T-helper 17 cell (primary cell): ENCODE results near the gene PRR16. TPM values are rescaled to one million over a fixed set of nuclear protein-coding genes. Genes with fewer than 3 reads are reported as not detected.

ENCODE experiments used
- ATAC-seq: fragments of 150-1000 bp; cut with Tn5 transposase; 2 replicates; pipeline ENCODE4 v1.10.0; 2021; ENCODE audit warnings: mild to moderate bottlenecking, moderate library complexity
- DNase-seq, 3 donors: peaks; one replicate each; pipeline versions ENCODE4 v3.0.0 to v3.0.0-alpha.2; 2020 to 2021
- H3K9me3 ChIP-seq: one replicate; pipeline ENCODE4 v1.7.0; 2013; ENCODE audit warnings: low read length, mild to moderate bottlenecking; ENCODE audit not compliant: control insufficient read depth, poor library complexity, severe bottlenecking
- H3K27ac Mint-ChIP-seq: one replicate; pipeline ENCODE4 v1.8.0; 2022; ENCODE audit warnings: mild to moderate bottlenecking, moderate library complexity, mixed read lengths
- H3K27me3 Mint-ChIP-seq: one replicate; pipeline ENCODE4 v1.8.0; 2022; ENCODE audit warnings: mixed read lengths
- H3K36me3 Mint-ChIP-seq: one replicate; pipeline ENCODE4 v1.8.0; 2022; ENCODE audit warnings: low read depth, mixed read lengths
- H3K4me1 Mint-ChIP-seq: one replicate; pipeline ENCODE4 v1.8.0; 2022; ENCODE audit warnings: mild to moderate bottlenecking, mixed read lengths
- H3K4me3 Mint-ChIP-seq: one replicate; pipeline ENCODE4 v1.8.0; 2022; ENCODE audit warnings: mild to moderate bottlenecking, moderate library complexity, mixed read lengths
- total RNA-seq, 4 donors: library from RNA in 2 of 4; stranded (reverse) in 2 of 4; gene quantifications; one replicate each; pipeline ENCODE4 v1.2.3 and lab custom pipeline; 2022 to 2026

PRR16 gene
- total RNA-seq, 2 donors from 2014 or later = not detected

DNA sequence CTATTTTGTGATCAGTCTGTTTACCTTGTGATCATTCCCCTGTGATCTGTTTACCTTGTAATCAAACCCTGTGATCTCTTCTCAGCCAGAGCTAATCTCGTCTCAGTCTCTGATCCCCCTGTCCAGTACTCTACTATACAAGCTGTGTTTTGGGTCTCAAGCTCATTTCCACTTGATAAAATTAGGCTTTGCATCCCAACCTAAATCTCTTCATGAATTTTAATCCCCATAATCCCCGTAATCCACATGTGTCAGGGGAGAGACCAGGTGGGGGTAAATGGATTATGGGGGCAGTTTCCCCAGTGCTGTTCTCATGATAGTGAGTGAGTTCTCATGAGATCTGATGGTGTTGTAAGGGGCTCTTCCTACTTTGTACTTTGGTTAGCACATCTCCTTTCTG, 157.2 kb downstream of the PRR16 start:
- H3K9me3 ChIP-seq = no peaks in the 10 kb centered on the region
- DNase-seq (no peak), ATAC-seq (no peak)
- Mint-ChIP-seq H3K27ac (no peak overlapping the region), H3K27me3 (no peaks in the 10 kb centered on the region), H3K36me3 (no peaks in the 10 kb centered on the region), H3K4me1 (no peaks in the 10 kb centered on the region), H3K4me3 (no peak overlapping the region)

DNA sequence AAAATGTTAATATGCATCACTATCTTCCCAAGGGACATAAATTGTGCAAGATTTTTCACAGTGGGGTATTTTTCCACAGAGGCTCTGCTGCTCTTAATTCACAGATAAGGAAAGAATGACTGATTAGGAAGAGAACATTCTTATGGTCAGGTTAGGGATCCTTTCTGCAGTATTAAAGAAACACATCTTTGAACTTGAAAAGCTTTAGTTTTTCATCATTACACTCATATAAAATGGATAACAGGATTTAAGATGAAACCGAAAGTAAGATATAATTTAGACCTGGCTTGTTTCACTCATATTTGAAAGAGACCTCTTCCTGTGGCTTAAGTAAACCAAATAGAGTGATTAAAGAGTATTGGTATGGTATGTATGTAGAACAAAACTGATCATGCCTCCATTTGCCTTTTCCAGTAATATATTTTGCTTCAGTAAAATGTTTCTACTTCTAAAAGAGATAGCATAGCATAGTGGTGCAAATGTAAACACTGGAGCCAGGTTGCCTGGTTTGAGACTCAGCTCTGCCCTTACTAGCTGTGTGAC, 160.0 kb downstream of the PRR16 start:
- H3K9me3 ChIP-seq = no peaks in the 10 kb centered on the region
- Mint-ChIP-seq H3K27ac (no peak overlapping the region), H3K4me3 (no peak overlapping the region), H3K27me3 (no peaks in the 10 kb centered on the region), H3K36me3 (no peaks in the 10 kb centered on the region), H3K4me1 (no peaks in the 10 kb centered on the region)
- DNase-seq (no peak), ATAC-seq (no peak)

DNA sequence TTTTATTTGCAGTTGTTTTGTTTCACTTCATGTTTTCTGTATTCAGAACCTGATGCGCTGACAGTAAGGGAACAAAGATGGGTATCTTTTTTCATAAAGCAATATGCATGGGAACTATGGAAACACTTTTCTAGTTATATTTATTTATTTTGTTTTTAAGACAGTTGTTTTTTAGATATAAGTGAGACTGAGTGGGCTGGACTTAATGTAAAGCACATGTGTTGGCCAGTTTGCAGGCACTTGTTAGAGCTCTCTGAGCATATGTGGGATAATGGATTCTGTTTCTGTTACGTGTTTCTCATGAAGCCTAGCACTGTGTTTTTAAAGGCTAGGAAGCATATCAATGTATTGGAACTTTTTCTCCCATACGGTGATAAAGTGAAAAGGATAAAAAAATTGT, 164.1 kb downstream of the PRR16 start:
- H3K4me1 Mint-ChIP-seq = no peaks in the 10 kb centered on the region
- no peaks in the 10 kb centered on the region for H3K9me3 ChIP-seq
- DNase-seq = no peak
- no peak overlapping the region for H3K4me3 Mint-ChIP-seq
- H3K27me3 Mint-ChIP-seq = no peaks in the 10 kb centered on the region
- H3K36me3 Mint-ChIP-seq = no peaks in the 10 kb centered on the region
- no peak overlapping the region for H3K27ac Mint-ChIP-seq
- no peak for ATAC-seq

DNA sequence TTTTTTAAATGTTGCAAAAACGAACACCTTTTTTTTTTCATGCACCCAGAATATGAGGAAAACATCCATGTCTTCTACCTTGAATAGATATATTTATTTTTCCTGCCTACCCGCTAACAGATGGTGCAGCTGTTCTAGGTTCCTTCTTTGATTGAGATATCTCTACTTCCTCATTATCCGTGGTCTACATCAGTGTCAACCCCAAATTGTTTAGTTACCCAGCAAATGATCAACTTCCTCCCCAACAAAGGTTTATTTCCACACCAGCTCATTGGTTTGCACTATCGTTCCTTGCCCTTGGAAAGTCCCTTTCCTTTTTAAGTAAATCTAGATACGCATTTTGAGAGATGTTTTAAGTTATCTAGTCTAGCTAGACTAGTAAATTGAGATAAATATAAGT, 166.4 kb downstream of the PRR16 start:
- Mint-ChIP-seq H3K36me3 (no peaks in the 10 kb centered on the region), H3K4me3 (no peak overlapping the region), H3K27ac (no peak overlapping the region), H3K4me1 (no peaks in the 10 kb centered on the region), H3K27me3 (no peaks in the 10 kb centered on the region)
- ATAC-seq (no peak), DNase-seq (no peak)
- H3K9me3 ChIP-seq = no peaks in the 10 kb centered on the region

DNA sequence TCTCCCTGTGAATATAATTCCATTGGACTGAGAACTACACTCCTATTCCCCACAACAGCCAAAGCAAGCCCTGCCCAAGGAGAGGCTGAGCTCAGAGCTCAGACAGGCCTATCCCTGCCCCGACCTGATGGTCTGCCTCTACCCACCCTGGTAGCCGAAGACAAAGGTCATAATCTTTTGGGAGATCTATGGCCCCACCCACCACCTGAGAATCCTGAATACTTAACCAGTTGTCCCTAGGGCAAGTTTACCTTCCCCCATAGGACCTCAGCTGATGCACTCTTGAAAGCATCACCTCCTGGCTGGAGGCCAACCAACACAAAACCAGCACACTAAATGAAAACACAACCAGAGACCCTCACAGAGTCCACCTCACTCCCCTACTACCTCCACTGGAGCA, 167.5 kb downstream of the PRR16 start:
- no peaks in the 10 kb centered on the region for H3K9me3 ChIP-seq
- DNase-seq = no peak
- Mint-ChIP-seq H3K27ac (no peak overlapping the region), H3K4me1 (no peaks in the 10 kb centered on the region), H3K27me3 (no peaks in the 10 kb centered on the region), H3K36me3 (no peaks in the 10 kb centered on the region), H3K4me3 (no peak overlapping the region)
- no peak for ATAC-seq

DNA sequence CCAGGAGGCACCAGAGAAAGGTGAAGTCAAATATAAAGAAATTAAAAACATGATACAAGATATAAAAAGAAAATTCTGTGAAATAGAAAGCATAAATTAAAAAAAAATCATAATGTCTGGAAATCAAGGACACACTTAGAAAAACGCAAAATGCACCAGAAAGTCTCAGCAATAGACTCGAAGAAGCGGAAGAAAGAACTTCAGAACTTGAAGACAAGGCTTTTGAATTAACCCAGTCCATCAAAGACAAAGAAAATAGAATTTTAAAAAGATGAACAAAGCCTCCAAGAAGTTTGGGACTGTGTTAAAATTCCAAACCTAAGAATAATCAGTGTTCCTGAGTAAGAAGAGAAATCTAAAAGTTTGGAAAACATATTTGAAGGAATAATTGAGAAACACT, 168.3 kb downstream of the PRR16 start:
- H3K36me3 Mint-ChIP-seq = no peaks in the 10 kb centered on the region
- ATAC-seq (no peak), DNase-seq (no peak)
- no peaks in the 10 kb centered on the region for H3K9me3 ChIP-seq
- H3K27ac Mint-ChIP-seq = no peak overlapping the region
- H3K4me1 Mint-ChIP-seq = no peaks in the 10 kb centered on the region
- H3K4me3 Mint-ChIP-seq = no peak overlapping the region
- no peaks in the 10 kb centered on the region for H3K27me3 Mint-ChIP-seq

DNA sequence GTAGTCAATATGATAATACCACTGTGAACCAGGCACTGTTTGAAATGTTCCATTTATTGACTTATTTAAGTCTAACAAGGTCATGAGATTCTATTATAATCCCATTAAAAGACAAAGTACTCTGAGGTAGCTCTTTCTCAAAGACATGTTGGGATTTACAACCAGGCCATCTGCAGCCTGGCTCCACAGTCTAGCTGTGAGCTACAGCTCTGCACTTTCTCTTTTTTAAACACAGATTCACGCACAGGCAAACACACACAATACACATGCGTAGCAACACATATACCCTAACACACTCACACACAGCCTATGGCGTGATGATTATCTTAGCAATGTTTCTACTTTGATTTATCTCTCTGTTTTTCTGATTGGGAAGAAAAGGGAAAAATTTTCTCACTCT, 174.3 kb downstream of the PRR16 start:
- Mint-ChIP-seq H3K4me3 (no peak overlapping the region), H3K27me3 (no peaks in the 10 kb centered on the region), H3K27ac (no peak overlapping the region), H3K36me3 (no peaks in the 10 kb centered on the region), H3K4me1 (no peaks in the 10 kb centered on the region)
- DNase-seq (no peak), ATAC-seq (no peak)
- no peaks in the 10 kb centered on the region for H3K9me3 ChIP-seq

DNA sequence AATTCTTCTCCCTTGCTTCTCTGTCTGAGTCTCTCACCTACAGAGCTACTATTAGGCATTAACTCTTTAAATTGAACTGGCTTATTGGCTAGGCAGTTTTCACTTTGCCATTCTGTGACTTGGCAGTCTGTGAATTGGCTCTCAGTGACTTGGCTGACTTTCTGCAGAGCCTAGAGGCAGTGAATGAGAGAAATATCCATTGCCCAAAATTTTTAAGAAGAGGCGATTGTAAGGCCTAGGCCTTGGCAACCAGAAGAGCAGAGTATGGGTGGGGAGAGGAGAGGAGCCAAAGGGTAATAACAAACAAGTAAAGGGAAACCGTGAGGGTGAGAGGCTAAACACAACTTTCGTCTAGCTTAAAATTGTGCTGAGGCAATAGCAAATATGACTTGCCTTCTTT, 176.7 kb downstream of the PRR16 start:
- DNase-seq = no peak
- Mint-ChIP-seq H3K4me1 (no peaks in the 10 kb centered on the region), H3K27me3 (no peaks in the 10 kb centered on the region), H3K4me3 (no peak overlapping the region), H3K27ac (no peak overlapping the region), H3K36me3 (no peaks in the 10 kb centered on the region)
- ATAC-seq = no peak
- no peaks in the 10 kb centered on the region for H3K9me3 ChIP-seq

DNA sequence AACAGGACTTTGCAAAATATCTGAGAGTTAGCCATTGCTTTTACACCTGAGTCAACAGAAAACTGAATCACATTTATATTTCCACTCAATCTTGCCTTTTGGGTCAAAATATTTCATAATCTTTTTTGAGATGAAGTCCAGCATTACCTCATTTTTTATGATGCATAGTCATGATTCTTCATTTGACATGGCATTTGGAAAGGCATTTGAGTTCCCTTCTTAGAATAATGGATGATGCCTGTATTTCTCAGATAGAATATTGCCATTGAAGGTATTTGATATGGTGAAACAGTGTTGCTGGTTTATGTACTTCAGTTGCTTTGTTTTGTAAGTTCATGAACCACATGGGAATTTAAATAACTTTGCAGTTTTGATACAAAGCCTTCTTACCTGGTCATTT, 180.4 kb downstream of the PRR16 start:
- ATAC-seq (no peak), DNase-seq (no peak)
- no peak overlapping the region for H3K4me3 Mint-ChIP-seq
- no peaks in the 10 kb centered on the region for H3K9me3 ChIP-seq
- H3K36me3 Mint-ChIP-seq = no peaks in the 10 kb centered on the region
- H3K4me1 Mint-ChIP-seq = no peaks in the 10 kb centered on the region
- no peak overlapping the region for H3K27ac Mint-ChIP-seq
- no peaks in the 10 kb centered on the region for H3K27me3 Mint-ChIP-seq

DNA sequence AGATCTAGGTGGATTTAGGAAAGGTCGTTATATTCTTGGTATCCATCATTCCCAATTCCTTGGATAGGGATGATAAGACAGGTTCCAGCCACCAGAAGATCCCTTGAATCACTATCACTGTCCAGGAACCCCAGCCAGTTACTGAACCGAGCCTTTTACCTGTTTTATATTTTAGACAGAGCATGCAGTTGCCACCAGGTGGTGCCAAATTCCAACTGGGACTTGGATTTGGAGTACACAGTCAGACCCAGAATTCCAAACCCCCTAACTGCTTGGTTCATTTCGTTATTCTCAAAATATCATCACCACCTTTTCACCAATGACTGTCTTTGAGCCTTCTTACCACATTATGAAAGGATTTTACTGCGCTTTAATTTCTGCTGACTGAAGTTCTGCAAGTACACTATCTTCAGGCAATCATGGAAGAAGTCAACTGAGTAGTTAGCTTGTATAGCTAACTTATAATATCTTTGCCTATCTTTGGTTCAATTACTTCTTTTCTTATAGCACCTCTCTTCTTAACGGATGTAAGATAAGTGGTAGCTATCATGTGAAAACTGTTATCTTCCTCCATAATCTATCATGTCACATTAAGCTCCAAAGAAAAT, 191.8 kb downstream of the PRR16 start:
- no peak for ATAC-seq
- no peaks in the 10 kb centered on the region for H3K36me3 Mint-ChIP-seq

DNA sequence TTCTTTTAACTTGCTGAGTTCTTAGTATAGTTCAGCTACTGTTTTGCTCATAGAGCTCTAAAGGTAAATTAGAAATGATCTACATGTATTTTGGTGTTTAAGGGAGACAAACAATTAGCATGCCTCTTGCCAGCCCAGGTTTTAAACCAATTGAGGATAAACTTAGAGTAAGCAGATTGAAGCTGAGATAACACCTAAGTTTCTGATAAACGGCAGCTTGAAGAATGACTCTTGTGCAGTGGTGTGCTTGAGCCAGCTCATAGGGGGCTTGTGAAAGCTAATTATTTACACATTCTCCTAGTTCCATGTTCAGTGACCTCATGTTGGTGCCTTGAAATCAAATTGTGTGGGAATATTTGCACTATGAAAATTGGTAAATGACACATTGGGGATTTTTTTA, 193.0 kb downstream of the PRR16 start:
- Mint-ChIP-seq H3K4me1 (no peaks in the 10 kb centered on the region), H3K27ac (no peak overlapping the region), H3K27me3 (no peaks in the 10 kb centered on the region), H3K4me3 (no peak overlapping the region), H3K36me3 (no peaks in the 10 kb centered on the region)
- ATAC-seq (no peak), DNase-seq (no peak)
- no peaks in the 10 kb centered on the region for H3K9me3 ChIP-seq

More for the DNA sequence above, 191.8 kb downstream of the PRR16 start:
- H3K9me3 ChIP-seq = no peaks in the 10 kb centered on the region
- H3K4me1 Mint-ChIP-seq = no peaks in the 10 kb centered on the region
- no peak for DNase-seq
- no peak overlapping the region for H3K27ac Mint-ChIP-seq
- H3K27me3 Mint-ChIP-seq = no peaks in the 10 kb centered on the region
- H3K4me3 Mint-ChIP-seq = no peak overlapping the region

DNA sequence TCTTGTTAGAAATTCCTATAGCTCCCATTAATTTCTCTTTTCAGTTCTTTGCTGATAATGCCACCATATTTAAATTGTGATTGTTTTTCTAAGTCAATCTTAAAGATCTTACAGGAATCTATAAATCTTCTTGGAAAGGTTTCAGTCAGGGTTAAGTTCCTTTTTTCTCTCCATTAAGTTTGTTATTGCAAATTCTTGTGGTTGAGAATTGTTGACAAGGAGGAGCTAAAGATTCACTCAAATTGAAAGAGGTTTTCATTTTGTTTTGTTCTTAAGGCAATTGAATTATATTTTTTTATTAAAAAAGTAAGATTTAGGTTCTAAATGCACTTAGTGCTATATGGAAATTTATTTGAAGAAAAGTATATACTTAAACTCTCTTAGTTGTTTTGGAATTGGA, 213.4 kb downstream of the PRR16 start:
- no peaks in the 10 kb centered on the region for H3K27me3 Mint-ChIP-seq
- no peak overlapping the region for H3K4me3 Mint-ChIP-seq
- H3K27ac Mint-ChIP-seq = no peak overlapping the region
- H3K4me1 Mint-ChIP-seq = no peaks in the 10 kb centered on the region
- no peak for DNase-seq
- ATAC-seq = no peak
- H3K9me3 ChIP-seq = no peaks in the 10 kb centered on the region
- H3K36me3 Mint-ChIP-seq = no peaks in the 10 kb centered on the region

DNA sequence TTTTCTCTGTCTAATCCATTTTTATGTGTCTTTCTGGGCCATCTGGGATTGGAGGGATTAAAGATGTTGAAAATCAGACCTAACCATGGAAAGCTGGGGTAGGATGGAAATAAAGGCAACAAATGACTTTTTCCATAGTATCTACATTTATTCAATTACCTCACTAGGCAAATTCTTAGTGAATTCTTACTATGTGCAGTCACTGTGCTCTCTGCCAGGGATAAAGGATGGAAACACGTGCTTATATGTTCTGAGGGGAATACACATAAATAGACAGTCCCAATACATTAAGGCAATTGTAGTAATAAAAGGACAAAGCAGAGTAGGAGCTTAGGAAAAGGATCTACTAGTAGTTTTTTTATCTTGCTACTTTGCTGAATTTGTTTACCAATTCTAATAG, 214.2 kb downstream of the PRR16 start:
- H3K9me3 ChIP-seq = no peaks in the 10 kb centered on the region
- Mint-ChIP-seq H3K36me3 (no peaks in the 10 kb centered on the region), H3K27me3 (no peaks in the 10 kb centered on the region), H3K27ac (no peak overlapping the region), H3K4me1 (no peaks in the 10 kb centered on the region), H3K4me3 (no peak overlapping the region)
- no peak for DNase-seq
- ATAC-seq = no peak

DNA sequence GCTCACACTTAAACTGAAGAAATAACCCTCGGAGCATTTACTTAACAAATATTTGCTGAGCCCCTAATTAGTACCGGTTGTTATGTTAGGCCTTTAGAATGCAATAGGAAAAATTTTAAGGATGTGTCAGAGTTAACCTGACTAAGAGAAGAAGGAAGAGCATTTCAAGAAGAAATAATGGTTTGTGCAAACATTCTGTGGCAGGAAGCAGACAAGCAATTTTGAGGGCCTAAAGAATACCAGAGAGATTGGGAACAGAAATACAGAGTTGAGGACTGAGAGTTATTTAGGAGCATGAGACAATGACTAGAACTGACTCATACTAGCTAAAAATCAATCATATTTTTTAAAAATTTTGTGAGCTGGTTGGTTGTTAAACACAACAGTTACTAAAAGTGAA, 218.8 kb downstream of the PRR16 start:
- Mint-ChIP-seq H3K36me3 (no peaks in the 10 kb centered on the region), H3K4me1 (no peaks in the 10 kb centered on the region), H3K4me3 (no peak overlapping the region), H3K27me3 (no peaks in the 10 kb centered on the region), H3K27ac (no peak overlapping the region)
- ATAC-seq (no peak), DNase-seq (no peak)
- no peaks in the 10 kb centered on the region for H3K9me3 ChIP-seq
